GM21737 (cell line): ENCODE results near the gene CLIC1.

Experiments
- ATAC-seq: cut with Tn5 transposase; IDR thresholded peaks from one replicate; pipeline ENCODE4 v1.9.1; 2021; ENCODE audit warnings: mild to moderate bottlenecking, moderate library complexity; ENCODE audit not compliant: unreplicated experiment

The CLIC1 gene

GRCh38 chr6:31736021-31736767 lies at the start of gene CLIC1:
Gene CLIC1, minus strand, starts transcription at chr6:31736530. Its CDS starts 230 bp downstream, at chr6:31736300.
- peak; percentile 21 for ATAC-seq

- no peak for ATAC-seq
Measured at GRCh38 chr6:31785475-31785874, 49.1 kb upstream of the CLIC1 start.

- ATAC-seq: no peak
Measured at GRCh38 chr6:31784098-31784925, 48.0 kb upstream of the CLIC1 start.

- ATAC-seq: no peak
Measured at GRCh38 chr6:31782126-31782855, 46.0 kb upstream of the CLIC1 start.

- ATAC-seq: no peak
Measured at GRCh38 chr6:31781244-31782125, 45.2 kb upstream of the CLIC1 start.

GRCh38 chr6:31780507-31781243 lies 44.3 kb upstream of the CLIC1 start:
- no peak for ATAC-seq

- no peak for ATAC-seq
Measured at GRCh38 chr6:31779908-31780307, 43.6 kb upstream of the CLIC1 start.

GRCh38 chr6:31778999-31779885 lies 42.9 kb upstream of the CLIC1 start:
- no peak for ATAC-seq

- no peak for ATAC-seq
Measured at GRCh38 chr6:31778193-31778592, 41.9 kb upstream of the CLIC1 start.

- no peak for ATAC-seq
Measured at GRCh38 chr6:31777667-31778050, 41.3 kb upstream of the CLIC1 start.

GRCh38 chr6:31776989-31777666 lies 40.8 kb upstream of the CLIC1 start, which contains the start of gene VWA7:
Gene VWA7, minus strand, starts transcription at chr6:31777328. Its CDS starts 549 bp downstream, at chr6:31776779.
- ATAC-seq: peak; percentile 65

GRCh38 chr6:31776485-31776988 lies 40.2 kb upstream of the CLIC1 start:
- no peak for ATAC-seq

- ATAC-seq: no peak
Measured at GRCh38 chr6:31775633-31776484, 39.5 kb upstream of the CLIC1 start.

- no peak for ATAC-seq
Measured at GRCh38 chr6:31775184-31775583, 38.9 kb upstream of the CLIC1 start.

- ATAC-seq: no peak
Measured at GRCh38 chr6:31771992-31772358, 35.6 kb upstream of the CLIC1 start.

GRCh38 chr6:31770860-31771259 lies 34.5 kb upstream of the CLIC1 start:
- ATAC-seq: no peak
